Breast epithelium (tissue), 4 donors: ENCODE measurements around the gene TRIM7. TPM values are rescaled to one million over a fixed set of nuclear protein-coding genes. Genes with fewer than 3 reads are reported as not detected.
A peak's percentile ranks its signal among the peaks of the same experiment; 100 is the strongest.

Experiments
- DNase-seq, 2 donors: peaks; one replicate each; pipeline ENCODE4 v3.0.0-alpha.2; 2019; ENCODE audit warnings: low spot score in 2 of 2
- H3K27ac ChIP-seq, 2 donors: fragments of 200-600 bp; sonication (generic) in 1 of 2; one replicate each; pipeline ENCODE4 v1.5.1; 2016 to 2019; ENCODE audit warnings: mild to moderate bottlenecking in 1 of 2
- H3K27me3 ChIP-seq, 2 donors: fragments of 200-600 bp; sonication (generic) in 1 of 2; one replicate each; pipeline versions ENCODE4 v1.5.1 to v1.6.0; 2017 to 2019; ENCODE audit warnings: control low read depth in 1 of 2, mild to moderate bottlenecking in 1 of 2
- H3K36me3 ChIP-seq: fragments of 200-600 bp; one replicate; pipeline ENCODE4 v1.5.1; 2019
- H3K4me1 ChIP-seq, 2 donors: fragments of 200-600 bp; sonication (generic); one replicate each; pipeline ENCODE4 v1.5.1; 2016 to 2019; ENCODE audit warnings: control low read depth in 1 of 2
- H3K4me3 ChIP-seq, 3 donors: fragments of 200-600 bp; sonication (generic); 1 replicate in 2 of 3; 2 replicates in 1 of 3; pipeline ENCODE4 v1.5.1; 2016 to 2019; ENCODE audit warnings: mild to moderate bottlenecking in 3 of 3, moderate library complexity in 2 of 3
- H3K9me3 ChIP-seq, 2 donors: fragments of 200-600 bp; sonication (generic) in 1 of 2; one replicate each; pipeline ENCODE4 v1.5.1; 2016 to 2019; ENCODE audit warnings: control low read depth in 1 of 2
- CTCF ChIP-seq, 3 donors: fragments of 450-650 bp; IDR thresholded peaks; one replicate each; pipeline ENCODE4 v1.5.1; 2016 to 2017; ENCODE audit warnings: antibody characterized with exemption in 3 of 3, mild to moderate bottlenecking in 3 of 3, moderate library complexity in 3 of 3
- POLR2A ChIP-seq: fragments of 450-650 bp; IDR thresholded peaks from one replicate; pipeline ENCODE4 v1.6.1; 2016; ENCODE audit warnings: antibody characterized with exemption, mild to moderate bottlenecking, moderate library complexity
- POLR2AphosphoS5 ChIP-seq, 3 donors: sonication (generic); formaldehyde crosslinking; IDR thresholded peaks; one replicate each; pipeline ENCODE4 v1.6.1; 2017; ENCODE audit warnings: antibody characterized with exemption in 3 of 3
- intact Hi-C: fragments of 100-400 bp; cut with DNase I; formaldehyde crosslinking; loops from one replicate; pipeline ENCODE4 v1.15.1; 2023; ENCODE audit warnings: low total_unique reads
- total RNA-seq, 3 donors: library from RNA; depleted of rRNA; stranded (reverse); fragments of >200 nt; gene quantifications; one replicate each; pipeline ENCODE4 v1.1.0, GENCODE V29; 2016

TRIM7 gene
- total RNA-seq, 3 donors from 2014 or later = 0.29 to 5.4 (median 5.2) TPM

GRCh38 chr5:181195249-181195761 lies 9.7 kb downstream of the TRIM7 start:
- TF ChIP-seq POLR2A = no peak
- TF ChIP-seq CTCF (IDR thresholded peaks at IDR 0.05) = no peak
- TF ChIP-seq POLR2AphosphoS5 (IDR thresholded peaks at IDR 0.05) = no peak
- no peak for DNase-seq
- Histone ChIP-seq H3K36me3 (no peaks in the 10 kb centered on the region), H3K4me3 (no peak overlapping the region), H3K27ac (no peak overlapping the region), H3K9me3 (no peaks in the 10 kb centered on the region), H3K27me3 (no peaks in the 10 kb centered on the region), H3K4me1 (peaks cover 0 to 7% of the 10 kb centered on the region in 2 donors)
- intact Hi-C loops = loop anchor here (10.0 kb wide), 1 partner anchor 49 kb away; the partner anchor contains the start of gene RACK1

- no peak overlapping the region for H3K27ac ChIP-seq
- no peaks in the 10 kb centered on the region for H3K36me3 ChIP-seq
- TF ChIP-seq POLR2A = no peak
- no peak for TF ChIP-seq CTCF (IDR thresholded peaks at IDR 0.05)
- TF ChIP-seq POLR2AphosphoS5 (IDR thresholded peaks at IDR 0.05) = no peak
- no peaks in the 10 kb centered on the region for H3K9me3 ChIP-seq
- H3K4me3 ChIP-seq = no peak overlapping the region
- no peak for DNase-seq
- intact Hi-C loops = loop anchor here (10.0 kb wide), 1 partner anchor 50 kb away; the partner anchor contains the start of gene RACK1
- peaks cover 0 to 7% of the 10 kb centered on the region in 2 donors for H3K4me1 ChIP-seq
- H3K27me3 ChIP-seq = no peaks in the 10 kb centered on the region
Measured at GRCh38 chr5:181194489-181195248, 10.3 kb downstream of the TRIM7 start.

GRCh38 chr5:181193656-181194055 lies 11.3 kb downstream of the TRIM7 start:
- Histone ChIP-seq H3K27ac (peak overlapping the region in 1 of 2 donors; percentile 4), H3K27me3 (no peaks in the 10 kb centered on the region), H3K4me1 (peaks cover 0 to 7% of the 10 kb centered on the region in 2 donors), H3K4me3 (no peak overlapping the region), H3K36me3 (no peaks in the 10 kb centered on the region), H3K9me3 (no peaks in the 10 kb centered on the region)
- intact Hi-C loops = loop anchor here (10.0 kb wide), 1 partner anchor 51 kb away; the partner anchor contains the start of gene RACK1
- no peak for DNase-seq
- TF ChIP-seq POLR2AphosphoS5 (IDR thresholded peaks at IDR 0.05) (no peak), CTCF (IDR thresholded peaks at IDR 0.05) (no peak), POLR2A (no peak)

- Histone ChIP-seq H3K4me1 (peaks cover 0 to 7% of the 10 kb centered on the region in 2 donors), H3K27ac (peak overlapping the region; percentile 94), H3K36me3 (no peaks in the 10 kb centered on the region), H3K9me3 (no peaks in the 10 kb centered on the region), H3K4me3 (peak overlapping the region; percentile 73 to 93 (median 86)), H3K27me3 (no peaks in the 10 kb centered on the region)
- no peak for TF ChIP-seq POLR2AphosphoS5 (IDR thresholded peaks at IDR 0.05)
- no peak for TF ChIP-seq CTCF (IDR thresholded peaks at IDR 0.05)
- no peak for TF ChIP-seq POLR2A
- no peak for DNase-seq
- intact Hi-C loops = loop anchor here (10.0 kb wide), 1 partner anchor 52 kb away; the partner anchor contains the start of gene RACK1
Measured at GRCh38 chr5:181192337-181193046, 12.5 kb downstream of the TRIM7 start.
